ENCODE measurements around the gene SMAD1. TPM values are rescaled to one million over a fixed set of nuclear protein-coding genes. Genes with fewer than 3 reads are reported as not detected.

SMAD1 gene
- total RNA-seq, 2 experiments from 2014 or later = 0.67 to 0.92 TPM

- H3K9me3 Mint-ChIP-seq = no peaks in the 10 kb centered on the region
- ATAC-seq = no peak
- intact Hi-C loops (cut with micrococcal nuclease) = no loop called here
- no peaks in the 10 kb centered on the region for H3K27me3 Mint-ChIP-seq
- ChIA-PET CTCF (interaction anchor here (1.2 kb wide), 1 partner anchor 13 kb away, joined by 3 read pairs; no protein-coding TSS in a partner anchor), POLR2A (no interaction called here)
- no peak for DNase-seq
- peaks cover 4% of the 10 kb centered on the region for H3K4me1 Mint-ChIP-seq (ENCODE audit: low read depth)
- H3K4me3 Mint-ChIP-seq = no peak overlapping the region
- H3K36me3 Mint-ChIP-seq (ENCODE audit: low read depth) = no peaks in the 10 kb centered on the region
- no peak for TF ChIP-seq CTCF (IDR thresholded peaks at IDR 0.05)
- H3K27ac Mint-ChIP-seq = no peak overlapping the region
These were observed 71.7 kb downstream of the SMAD1 start for GRCh38 chr4:145553375-145553774.

GRCh38 chr4:145554691-145555090, 73.0 kb downstream of the SMAD1 start:
- H3K27ac Mint-ChIP-seq = no peak overlapping the region
- ChIA-PET POLR2A (no interaction called here), CTCF (interaction anchor here (1.0 to 2.3 kb wide), 3 partner anchors 8 to 321 kb away, joined by 3 to 6 read pairs (median 3); no protein-coding TSS in a partner anchor)
- ATAC-seq = no peak
- no peak for DNase-seq
- H3K9me3 Mint-ChIP-seq = no peaks in the 10 kb centered on the region
- peaks cover 4% of the 10 kb centered on the region for H3K4me1 Mint-ChIP-seq (ENCODE audit: low read depth)
- intact Hi-C loops (cut with micrococcal nuclease) = no loop called here
- H3K36me3 Mint-ChIP-seq (ENCODE audit: low read depth) = no peaks in the 10 kb centered on the region
- no peak overlapping the region for H3K4me3 Mint-ChIP-seq
- no peaks in the 10 kb centered on the region for H3K27me3 Mint-ChIP-seq
- no peak for TF ChIP-seq CTCF (IDR thresholded peaks at IDR 0.05)

- Mint-ChIP-seq H3K4me3 (no peak overlapping the region), H3K27ac (no peak overlapping the region), H3K27me3 (no peaks in the 10 kb centered on the region), H3K4me1 (ENCODE audit: low read depth) (peaks cover under 1% of the 10 kb centered on the region), H3K9me3 (no peaks in the 10 kb centered on the region), H3K36me3 (ENCODE audit: low read depth) (no peaks in the 10 kb centered on the region)
- peak; percentile 72 for DNase-seq
- peak; percentile 88 for TF ChIP-seq CTCF (IDR thresholded peaks at IDR 0.05)
- CTCF ChIA-PET = interaction anchor here (0.6 to 2.5 kb wide), 39 partner anchors 10 to 340 kb away, joined by 3 to 17 read pairs (median 4); no protein-coding TSS in a partner anchor
- POLR2A ChIA-PET = no interaction called here
- intact Hi-C loops (cut with micrococcal nuclease) = loop anchor here (1.0 kb wide), 1 partner anchor 323 kb away; no protein-coding TSS in a partner anchor
- ATAC-seq = peak; percentile 85
These were observed 76.1 kb downstream of the SMAD1 start for GRCh38 chr4:145557720-145558119.

- Mint-ChIP-seq H3K27ac (no peak overlapping the region), H3K9me3 (peaks cover 5% of the 10 kb centered on the region), H3K36me3 (ENCODE audit: low read depth) (no peaks in the 10 kb centered on the region), H3K4me1 (ENCODE audit: low read depth) (no peaks in the 10 kb centered on the region), H3K4me3 (no peak overlapping the region), H3K27me3 (peaks cover 17% of the 10 kb centered on the region)
- ChIA-PET POLR2A (no interaction called here), CTCF (interaction anchor here (1.1 to 2.0 kb wide), 2 partner anchors 9 to 329 kb away, joined by 3 to 8 read pairs; no protein-coding TSS in a partner anchor)
- intact Hi-C loops (cut with micrococcal nuclease) = no loop called here
- DNase-seq = no peak
- ATAC-seq = no peak
- no peak for TF ChIP-seq CTCF (IDR thresholded peaks at IDR 0.05)
These were observed 81.8 kb downstream of the SMAD1 start for GRCh38 chr4:145563293-145563985.

- H3K9me3 Mint-ChIP-seq = peaks cover 5% of the 10 kb centered on the region
- H3K4me3 Mint-ChIP-seq = no peak overlapping the region
- no peak overlapping the region for H3K27ac Mint-ChIP-seq
- intact Hi-C loops (cut with micrococcal nuclease) = no loop called here
- no peaks in the 10 kb centered on the region for H3K36me3 Mint-ChIP-seq (ENCODE audit: low read depth)
- POLR2A ChIA-PET = no interaction called here
- TF ChIP-seq CTCF (IDR thresholded peaks at IDR 0.05) = no peak
- DNase-seq (no peak), ATAC-seq (no peak)
- peaks cover 21% of the 10 kb centered on the region for H3K27me3 Mint-ChIP-seq
- CTCF ChIA-PET = no interaction called here
- no peaks in the 10 kb centered on the region for H3K4me1 Mint-ChIP-seq (ENCODE audit: low read depth)
These were observed 82.9 kb downstream of the SMAD1 start for GRCh38 chr4:145564540-145564939.

All from activated CD8-positive, alpha-beta T cell treated with anti-CD3 and anti-CD28 coated beads for 36 hours (primary cell).